ENCODE results near the gene ZNF154.
"Not testable (repeated sequence)": the region's sequence is repeated elsewhere in the genome, so short reads cannot be mapped to it uniquely, and the experiment has no call there.

ZNF154 gene

GRCh38 chr19:57708641-57709361 lies at the start of gene ZNF154:
ZNF154 (minus strand) TSS chr19:57709204; CDS start chr19:57708971, 233 bp downstream.
- no peak for DNase-seq (ENCODE audit: low spot score)

- DNase-seq (ENCODE audit: low spot score) = no peak
These were observed 48.9 kb upstream of the ZNF154 start for GRCh38 chr19:57757941-57758340.

- no peak for DNase-seq (ENCODE audit: low spot score)
These were observed 46.0 kb upstream of the ZNF154 start for GRCh38 chr19:57755031-57755430.

GRCh38 chr19:57754091-57754673 lies 45.2 kb upstream of the ZNF154 start:
- DNase-seq (ENCODE audit: low spot score) = no peak

- DNase-seq (ENCODE audit: low spot score) = no peak
These were observed 39.0 kb upstream of the ZNF154 start for GRCh38 chr19:57748029-57748428.

- no peak for DNase-seq (ENCODE audit: low spot score)
These were observed 38.4 kb upstream of the ZNF154 start for GRCh38 chr19:57747472-57747807.

GRCh38 chr19:57746580-57747471 lies 37.8 kb upstream of the ZNF154 start, which contains the start of gene ZNF776:
ZNF776 (plus strand) TSS chr19:57746815; CDS start chr19:57747059, 244 bp downstream.
- DNase-seq (ENCODE audit: low spot score) = peak; percentile 92

- DNase-seq (ENCODE audit: low spot score) = not testable (repeated sequence)
These were observed 29.8 kb upstream of the ZNF154 start for GRCh38 chr19:57738770-57739169.

- not testable (repeated sequence) for DNase-seq (ENCODE audit: low spot score)
These were observed 29.3 kb upstream of the ZNF154 start for GRCh38 chr19:57738320-57738719.

- no peak for DNase-seq (ENCODE audit: low spot score)
These were observed 11.9 kb upstream of the ZNF154 start for GRCh38 chr19:57720878-57721277.

GRCh38 chr19:57719901-57720519 lies 11.0 kb upstream of the ZNF154 start:
- no peak for DNase-seq (ENCODE audit: low spot score)

- no peak for DNase-seq (ENCODE audit: low spot score)
These were observed 10.4 kb upstream of the ZNF154 start for GRCh38 chr19:57719424-57719823.

- DNase-seq (ENCODE audit: low spot score) = no peak
These were observed 3.2 kb upstream of the ZNF154 start for GRCh38 chr19:57712222-57712621.

- DNase-seq (ENCODE audit: low spot score) = no peak
These were observed 612 bp upstream of the ZNF154 start for GRCh38 chr19:57709616-57710015.

- no peak for DNase-seq (ENCODE audit: low spot score)
These were observed 2.7 kb downstream of the ZNF154 start for GRCh38 chr19:57706346-57706745.

- DNase-seq (ENCODE audit: low spot score) = no peak
These were observed 7.4 kb downstream of the ZNF154 start for GRCh38 chr19:57701625-57702024.

GRCh38 chr19:57689750-57690149 lies 19.3 kb downstream of the ZNF154 start:
- no peak for DNase-seq (ENCODE audit: low spot score)

GRCh38 chr19:57688011-57688763 lies 20.8 kb downstream of the ZNF154 start:
- DNase-seq (ENCODE audit: low spot score) = no peak

- DNase-seq (ENCODE audit: low spot score) = no peak
These were observed 21.5 kb downstream of the ZNF154 start for GRCh38 chr19:57687363-57688010.

- DNase-seq (ENCODE audit: low spot score) = no peak
These were observed 22.3 kb downstream of the ZNF154 start for GRCh38 chr19:57686727-57687126.

- DNase-seq (ENCODE audit: low spot score) = no peak
These were observed 26.7 kb downstream of the ZNF154 start for GRCh38 chr19:57682226-57682766.
